ENCODE data around the gene TTLL5. TPM values are rescaled to one million over a fixed set of nuclear protein-coding genes. Genes with fewer than 3 reads are reported as not detected.

Gene TTLL5
- total RNA-seq, 3 donors from 2014 or later: 21.9 to 66.6 (median 35.7) TPM

DNA sequence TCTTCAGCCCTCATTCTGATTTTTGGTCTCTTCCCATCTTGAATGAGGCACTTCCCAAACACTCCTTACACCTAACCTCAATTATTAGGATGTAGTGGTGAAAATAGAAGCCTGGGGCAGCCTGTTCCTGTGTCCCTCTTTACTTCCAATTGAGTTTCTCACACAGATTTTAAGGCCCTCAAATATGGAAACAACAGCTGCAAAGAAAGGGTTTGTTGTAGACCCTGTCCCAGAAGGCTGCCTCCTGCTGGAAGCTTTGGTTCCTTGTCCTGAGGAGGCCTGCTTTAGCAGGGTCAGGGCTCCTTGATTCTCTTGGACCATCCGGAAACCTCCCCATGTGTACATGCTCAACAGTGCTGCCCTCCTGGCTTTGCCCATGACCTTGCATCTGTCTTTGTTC lies 219.5 kb downstream of the TTLL5 start:
- H3K27ac ChIP-seq: no peak overlapping the region
- no peaks in the 10 kb centered on the region for H3K27me3 ChIP-seq
- DNase-seq (ENCODE audit: low spot score in 2 of 2): no peak
- no peaks in the 10 kb centered on the region for H3K9me3 ChIP-seq
- no peak overlapping the region for H3K4me3 ChIP-seq
- intact Hi-C loops (cut with DNase I; ENCODE audit: low total_unique reads): no loop called here
- TF ChIP-seq POLR2AphosphoS5 (IDR thresholded peaks at IDR 0.05) (no peak), CTCF (IDR thresholded peaks at IDR 0.05) (no peak), POLR2A (IDR thresholded peaks at IDR 0.05) (no peak)
- H3K4me1 ChIP-seq: peaks cover 0 to 14% of the 10 kb centered on the region in 2 donors
- H3K36me3 ChIP-seq: no peaks in the 10 kb centered on the region

DNA sequence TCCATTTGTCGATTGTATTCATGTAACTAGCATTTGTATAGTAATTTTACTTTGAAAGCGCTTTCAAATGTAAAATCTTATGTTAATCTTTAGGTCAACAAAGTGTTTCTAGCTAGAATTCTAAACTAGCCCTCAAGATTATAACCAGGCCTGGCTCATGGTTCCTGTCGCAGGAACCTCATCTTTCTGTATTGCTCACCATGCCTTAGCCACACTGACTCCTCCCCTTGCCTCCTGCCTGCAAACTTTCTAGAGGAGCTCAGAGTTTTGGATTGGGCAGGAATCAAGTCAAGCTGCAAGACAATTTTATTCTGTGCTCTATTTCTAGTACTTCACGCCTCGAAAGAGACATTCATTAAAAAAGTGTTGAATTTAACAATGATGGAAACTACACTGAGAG lies 220.9 kb downstream of the TTLL5 start:
- Histone ChIP-seq H3K9me3 (no peaks in the 10 kb centered on the region), H3K27me3 (no peaks in the 10 kb centered on the region), H3K4me1 (peaks cover 0 to 14% of the 10 kb centered on the region in 2 donors), H3K36me3 (no peaks in the 10 kb centered on the region), H3K27ac (no peak overlapping the region), H3K4me3 (no peak overlapping the region)
- intact Hi-C loops (cut with DNase I; ENCODE audit: low total_unique reads): no loop called here
- TF ChIP-seq POLR2A (IDR thresholded peaks at IDR 0.05) (no peak), POLR2AphosphoS5 (IDR thresholded peaks at IDR 0.05) (no peak), CTCF (IDR thresholded peaks at IDR 0.05) (no peak)
- DNase-seq (ENCODE audit: low spot score in 2 of 2): no peak

DNA sequence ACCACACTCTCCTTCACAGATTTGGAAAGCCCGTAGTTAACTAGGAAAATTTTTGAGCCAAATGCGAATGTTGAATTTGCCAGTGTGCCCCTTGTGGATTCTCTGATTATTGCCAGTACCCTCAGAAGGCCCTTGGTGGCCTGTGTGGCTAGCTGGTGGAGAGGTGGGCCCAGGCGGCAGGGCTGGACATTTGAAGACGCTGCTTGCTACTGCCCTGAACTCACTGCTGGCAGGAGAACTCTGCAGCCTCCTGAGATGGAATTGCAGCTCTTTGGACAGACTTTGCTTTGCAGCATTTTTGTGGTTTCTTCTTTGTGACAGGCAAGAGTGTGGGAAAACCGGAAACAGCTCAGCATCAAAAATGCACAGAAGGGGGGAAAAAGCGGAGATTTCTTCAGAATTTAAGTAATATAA lies 223.2 kb downstream of the TTLL5 start:
- TF ChIP-seq POLR2A (IDR thresholded peaks at IDR 0.05) (no peak), CTCF (IDR thresholded peaks at IDR 0.05) (peak in 1 of 3 donors; percentile 10), POLR2AphosphoS5 (IDR thresholded peaks at IDR 0.05) (no peak)
- H3K27ac ChIP-seq: peak overlapping the region; percentile 46 to 70
- intact Hi-C loops (cut with DNase I; ENCODE audit: low total_unique reads): no loop called here

DNA sequence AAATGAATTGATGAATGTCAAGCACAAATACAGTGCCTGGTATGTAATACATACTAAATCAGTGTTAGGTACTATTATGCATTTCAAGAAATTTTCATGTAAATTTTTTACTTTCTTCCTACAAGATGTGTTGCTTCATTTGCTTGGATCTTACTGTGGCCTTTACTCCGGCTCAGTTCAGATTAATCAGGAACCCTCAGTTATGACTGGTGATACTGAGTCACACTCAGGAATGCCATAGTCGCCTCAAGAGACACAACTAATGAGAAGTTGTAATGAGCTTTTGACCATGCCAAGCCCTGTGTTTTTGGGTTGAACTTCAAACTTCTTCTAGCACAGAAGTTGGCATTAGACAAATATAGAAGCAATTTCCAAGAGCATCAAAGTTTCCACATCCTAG lies 224.8 kb downstream of the TTLL5 start:
- TF ChIP-seq POLR2A (IDR thresholded peaks at IDR 0.05): no peak
- no peak for TF ChIP-seq POLR2AphosphoS5 (IDR thresholded peaks at IDR 0.05)
- no peak for TF ChIP-seq CTCF (IDR thresholded peaks at IDR 0.05)
- Histone ChIP-seq H3K4me1 (peaks cover 0 to 10% of the 10 kb centered on the region in 2 donors), H3K4me3 (no peak overlapping the region), H3K9me3 (no peaks in the 10 kb centered on the region), H3K36me3 (no peaks in the 10 kb centered on the region), H3K27ac (peak overlapping the region; percentile 19 to 46), H3K27me3 (no peaks in the 10 kb centered on the region)
- DNase-seq (ENCODE audit: low spot score in 2 of 2): no peak
- intact Hi-C loops (cut with DNase I; ENCODE audit: low total_unique reads): no loop called here

More for the DNA sequence above, 223.2 kb downstream of the TTLL5 start:
- DNase-seq (ENCODE audit: low spot score in 2 of 2): peak in 1 of 2 donors; percentile 23
- Histone ChIP-seq H3K4me1 (peaks cover 0 to 10% of the 10 kb centered on the region in 2 donors), H3K9me3 (no peaks in the 10 kb centered on the region), H3K27me3 (no peaks in the 10 kb centered on the region), H3K36me3 (no peaks in the 10 kb centered on the region), H3K4me3 (no peak overlapping the region)

GRCh38 chr14:75886636-75887348 lies 225.7 kb downstream of the TTLL5 start:
- Histone ChIP-seq H3K4me3 (no peak overlapping the region), H3K27ac (peak overlapping the region; percentile 40 to 62), H3K4me1 (peaks cover 0 to 10% of the 10 kb centered on the region in 2 donors), H3K9me3 (no peaks in the 10 kb centered on the region), H3K27me3 (no peaks in the 10 kb centered on the region), H3K36me3 (no peaks in the 10 kb centered on the region)
- intact Hi-C loops (cut with DNase I; ENCODE audit: low total_unique reads): no loop called here
- TF ChIP-seq CTCF (IDR thresholded peaks at IDR 0.05): no peak
- no peak for DNase-seq (ENCODE audit: low spot score in 2 of 2)
